Keratinocyte (primary cell): ENCODE data around the gene HYKK. TPM values are rescaled to one million over a fixed set of nuclear protein-coding genes. Genes with fewer than 3 reads are reported as not detected.

Source experiments
- DNase-seq: peaks from one replicate; pipeline ENCODE4 v3.0.0-alpha.2; 2011; ENCODE audit warnings: low read depth, missing footprints, low spot score
- FAIRE-seq: peaks from 2 replicates; lab custom pipeline; 2011; peaks lifted over from hg19 to GRCh38; lab: Jason Lieb, UNC
- H2AFZ ChIP-seq: 2 replicates; pipeline ENCODE4 v1.6.0; 2012; ENCODE audit warnings: low read length, control low read depth, inconsistent platforms; ENCODE audit not compliant: control insufficient read depth
- H3K27ac ChIP-seq: 2 replicates; pipeline ENCODE4 v1.5.1; 2011; ENCODE audit warnings: low read length; ENCODE audit not compliant: control insufficient read depth, insufficient read depth
- H3K27me3 ChIP-seq: 3 replicates; pipeline ENCODE4 v1.6.0; 2011; ENCODE audit warnings: low read length; ENCODE audit not compliant: control insufficient read depth, insufficient read depth; ENCODE audit errors: extremely low read depth
- H3K36me3 ChIP-seq, 2 experiments: 2 replicates in 1 of 2; 3 replicates in 1 of 2; pipeline ENCODE4 v1.5.1; 2011; ENCODE audit warnings: low read length in 2 of 2, mild to moderate bottlenecking in 1 of 2; ENCODE audit not compliant: control insufficient read depth in 2 of 2, insufficient read depth in 2 of 2; ENCODE audit errors: extremely low read depth in 1 of 2
- H3K4me1 ChIP-seq: 3 replicates; pipeline ENCODE4 v1.5.1; 2011; ENCODE audit warnings: low read length; ENCODE audit not compliant: control insufficient read depth, insufficient read depth; ENCODE audit errors: extremely low read depth
- H3K4me2 ChIP-seq: 3 replicates; pipeline ENCODE4 v1.6.0; 2011; ENCODE audit warnings: low read depth, low read length; ENCODE audit not compliant: control insufficient read depth, insufficient read depth; ENCODE audit errors: extremely low read depth
- H3K4me3 ChIP-seq, 3 experiments: fragments of 200-600 bp in 1 of 3; sonication (generic) in 1 of 3; 2 replicates in 2 of 3; 3 replicates in 1 of 3; pipeline ENCODE4 v1.5.1; 2011 to 2016; ENCODE audit warnings: low read length in 3 of 3, mild to moderate bottlenecking in 3 of 3, control low read depth in 2 of 3, inconsistent platforms in 1 of 3, low read depth in 1 of 3, mixed read lengths in 1 of 3, mixed run types in 1 of 3, moderate library complexity in 1 of 3; ENCODE audit not compliant: control insufficient read depth in 2 of 3, insufficient read depth in 2 of 3; ENCODE audit errors: extremely low read depth in 1 of 3
- H3K79me2 ChIP-seq: 2 replicates; pipeline ENCODE4 v1.6.0; 2012; ENCODE audit warnings: low read length; ENCODE audit not compliant: control insufficient read depth, insufficient read depth
- H3K9ac ChIP-seq: 3 replicates; pipeline ENCODE4 v1.6.0; 2011; ENCODE audit warnings: low read length; ENCODE audit not compliant: control insufficient read depth, insufficient read depth; ENCODE audit errors: extremely low read depth
- H3K9me1 ChIP-seq: 3 replicates; pipeline ENCODE4 v1.6.0; 2011; ENCODE audit warnings: low read length; ENCODE audit not compliant: control insufficient read depth, insufficient read depth; ENCODE audit errors: extremely low read depth
- H3K9me3 ChIP-seq: 2 replicates; pipeline ENCODE4 v1.5.1; 2012; ENCODE audit warnings: low read depth, low read length; ENCODE audit not compliant: control insufficient read depth
- H4K20me1 ChIP-seq: 3 replicates; pipeline ENCODE4 v1.6.0; 2011; ENCODE audit warnings: low read length; ENCODE audit not compliant: control insufficient read depth, insufficient read depth; ENCODE audit errors: extremely low read depth
- EZH2 ChIP-seq: IDR thresholded peaks from one replicate; pipeline ENCODE4 v1.6.1; 2012; ENCODE audit warnings: inconsistent platforms, mild to moderate bottlenecking, low read length, moderate library complexity
- dilution Hi-C: fragments of 300-500 bp; cut with MboI; formaldehyde crosslinking; loops from one replicate; pipeline ENCODE4 v1.7.0; 2020; ENCODE audit warnings: low sequenced_read_pairs; ENCODE audit not compliant: extremely low pct_ligation_motif_present
- polyA plus RNA-seq, 5 experiments: library from polyadenylated mRNA; depleted of rRNA in 3 of 5; stranded (reverse) in 3 of 5; stranded (forward) in 1 of 5; unstranded in 1 of 5; fragments of >200 nt; gene quantifications; 1 replicate in 1 of 5; 2 replicates in 3 of 5; 3 replicates in 1 of 5; pipeline versions ENCODE4 v1.2.1 to v1.2.3, GENCODE V29; 2011 to 2012; ENCODE audit warnings: missing spikeins in 2 of 5, low read depth in 1 of 5, low replicate concordance in 1 of 5
- TF ChIP-seq, protein P1 (sequence below), 3 experiments: IDR thresholded peaks in 1 of 3; conservative IDR thresholded peaks in 1 of 3; optimal IDR thresholded peaks in 1 of 3; 2 replicates in 2 of 3; 3 replicates in 1 of 3; pipeline versions ENCODE3 to v1.5.1; 2011; ENCODE audit warnings: low read length in 3 of 3, mild to moderate bottlenecking in 3 of 3, moderate library complexity in 2 of 3, control low read depth in 1 of 3, inconsistent platforms in 1 of 3; ENCODE audit not compliant: insufficient read depth in 2 of 3; ENCODE audit errors: extremely low read depth in 1 of 3

Gene HYKK
- polyA plus RNA-seq, 1 donor (not counting 4 experiments of a cell fraction or from before 2014, with no cell fraction given): 2.2 TPM

GRCh38 chr15:78565951-78566774 lies 58.8 kb downstream of the HYKK start:
- Histone ChIP-seq H4K20me1 (no peaks in the 10 kb centered on the region), H2AFZ (peak overlapping the region; percentile 94), H3K27me3 (no peaks in the 10 kb centered on the region), H3K79me2 (peaks cover 4% of the 10 kb centered on the region), H3K27ac (peak overlapping the region; percentile 53), H3K9me3 (no peaks in the 10 kb centered on the region), H3K36me3 (no peaks in the 10 kb centered on the region), H3K4me1 (peaks cover 5% of the 10 kb centered on the region), H3K4me3 (peak overlapping the region; percentile 53 to 91 (median 79)), H3K9ac (peak overlapping the region; percentile 76), H3K9me1 (no peaks in the 10 kb centered on the region), H3K4me2 (peak overlapping the region; percentile 89)
- dilution Hi-C loops: no loop called here
- no peak for FAIRE-seq
- no peak for DNase-seq
- no peak for TF ChIP-seq EZH2
- TF ChIP-seq, protein P1, sequence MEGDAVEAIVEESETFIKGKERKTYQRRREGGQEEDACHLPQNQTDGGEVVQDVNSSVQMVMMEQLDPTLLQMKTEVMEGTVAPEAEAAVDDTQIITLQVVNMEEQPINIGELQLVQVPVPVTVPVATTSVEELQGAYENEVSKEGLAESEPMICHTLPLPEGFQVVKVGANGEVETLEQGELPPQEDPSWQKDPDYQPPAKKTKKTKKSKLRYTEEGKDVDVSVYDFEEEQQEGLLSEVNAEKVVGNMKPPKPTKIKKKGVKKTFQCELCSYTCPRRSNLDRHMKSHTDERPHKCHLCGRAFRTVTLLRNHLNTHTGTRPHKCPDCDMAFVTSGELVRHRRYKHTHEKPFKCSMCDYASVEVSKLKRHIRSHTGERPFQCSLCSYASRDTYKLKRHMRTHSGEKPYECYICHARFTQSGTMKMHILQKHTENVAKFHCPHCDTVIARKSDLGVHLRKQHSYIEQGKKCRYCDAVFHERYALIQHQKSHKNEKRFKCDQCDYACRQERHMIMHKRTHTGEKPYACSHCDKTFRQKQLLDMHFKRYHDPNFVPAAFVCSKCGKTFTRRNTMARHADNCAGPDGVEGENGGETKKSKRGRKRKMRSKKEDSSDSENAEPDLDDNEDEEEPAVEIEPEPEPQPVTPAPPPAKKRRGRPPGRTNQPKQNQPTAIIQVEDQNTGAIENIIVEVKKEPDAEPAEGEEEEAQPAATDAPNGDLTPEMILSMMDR (optimal IDR thresholded peaks at IDR 0.05 in 1 of 3, IDR thresholded peaks at IDR 0.05 in 1 of 3, conservative IDR thresholded peaks at IDR 0.05 in 1 of 3; ENCODE audit: extremely low read depth in 1 of 3, insufficient read depth in 2 of 3, low read length in 3 of 3): peak in 2 of 3 experiments; percentile 31 to 35

GRCh38 chr15:78567531-78567930 lies 60.2 kb downstream of the HYKK start:
- dilution Hi-C loops: no loop called here
- Histone ChIP-seq H3K79me2 (peaks cover 4% of the 10 kb centered on the region), H2AFZ (no peak overlapping the region), H3K4me2 (peak overlapping the region; percentile 19), H3K9me1 (no peaks in the 10 kb centered on the region), H3K4me1 (peaks cover 5% of the 10 kb centered on the region), H3K36me3 (no peaks in the 10 kb centered on the region), H3K4me3 (no peak overlapping the region), H3K27ac (no peak overlapping the region), H3K9ac (no peak overlapping the region), H3K9me3 (no peaks in the 10 kb centered on the region), H4K20me1 (no peaks in the 10 kb centered on the region), H3K27me3 (no peaks in the 10 kb centered on the region)
- FAIRE-seq: no peak
- DNase-seq: no peak
- no peak for TF ChIP-seq EZH2
- TF ChIP-seq, protein P1 (optimal IDR thresholded peaks at IDR 0.05 in 1 of 3, IDR thresholded peaks at IDR 0.05 in 1 of 3, conservative IDR thresholded peaks at IDR 0.05 in 1 of 3; ENCODE audit: extremely low read depth in 1 of 3, insufficient read depth in 2 of 3, low read length in 3 of 3): no peak
